ENCODE results near the gene NOVA2.

Gene NOVA2

GRCh38 chr19:45994998-45995714 lies 21.5 kb upstream of the NOVA2 start, which contains the start of gene CCDC61:
CCDC61 (plus strand) TSS chr19:45995467; CDS start chr19:46003019, 7,552 bp downstream.
- H3K9me3 ChIP-seq (ENCODE audit: low read length), result no peaks in the 10 kb centered on the region
- peaks cover 3% of the 10 kb centered on the region for H3K36me3 ChIP-seq (ENCODE audit: insufficient read depth, low read length)
- peak within 1 kb of the TSS; percentile 37 for H2AFZ ChIP-seq (ENCODE audit: low read depth, low read length)
- no peaks in the 10 kb centered on the region for H3K27me3 ChIP-seq (ENCODE audit: insufficient read depth, low read length)
- peaks cover 14% of the 10 kb centered on the region for H3K4me1 ChIP-seq (ENCODE audit: insufficient read depth, low read length)
- peak within 1 kb of the TSS; percentile 90 for H3K4me3 ChIP-seq (ENCODE audit: low read length)

DNA sequence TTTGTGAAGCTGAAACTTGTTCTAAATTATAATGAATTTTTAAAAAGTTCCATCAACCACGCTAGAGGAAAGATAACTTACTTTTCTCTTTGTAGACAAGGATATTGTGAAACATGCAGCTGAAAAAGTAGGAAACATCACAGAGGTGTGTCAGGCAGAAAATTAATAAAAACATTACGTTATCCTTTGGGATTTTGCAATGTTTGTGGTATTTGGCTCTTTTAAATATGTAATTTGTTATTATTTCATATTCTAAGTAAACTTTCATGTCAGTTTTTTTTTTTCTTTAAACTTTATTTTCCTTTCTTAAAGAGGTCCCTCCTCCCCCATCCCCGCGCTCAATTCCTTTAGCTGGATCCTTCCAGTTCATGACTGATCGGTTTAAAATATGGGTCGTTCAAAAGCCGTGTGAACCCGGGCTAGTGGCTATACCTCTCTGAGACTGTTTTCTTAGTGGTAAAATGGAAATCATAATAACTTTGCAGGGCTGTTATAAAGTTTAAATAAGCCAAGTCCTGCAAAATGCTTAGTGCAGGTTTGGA lies 20.9 kb upstream of the NOVA2 start:
- Histone ChIP-seq H3K9me3 (ENCODE audit: low read length) (no peaks in the 10 kb centered on the region), H2AFZ (ENCODE audit: low read depth, low read length) (peak overlapping the region; percentile 37), H3K4me1 (ENCODE audit: insufficient read depth, low read length) (peaks cover 13% of the 10 kb centered on the region), H3K36me3 (ENCODE audit: insufficient read depth, low read length) (peaks cover 3% of the 10 kb centered on the region), H3K4me3 (ENCODE audit: low read length) (peak overlapping the region; percentile 55), H3K27me3 (ENCODE audit: insufficient read depth, low read length) (no peaks in the 10 kb centered on the region)

- Histone ChIP-seq H2AFZ (ENCODE audit: low read depth, low read length) (no peak overlapping the region), H3K36me3 (ENCODE audit: insufficient read depth, low read length) (no peaks in the 10 kb centered on the region), H3K4me1 (ENCODE audit: insufficient read depth, low read length) (peaks cover 2% of the 10 kb centered on the region), H3K4me3 (ENCODE audit: low read length) (no peak overlapping the region), H3K27me3 (ENCODE audit: insufficient read depth, low read length) (no peaks in the 10 kb centered on the region), H3K9me3 (ENCODE audit: low read length) (no peaks in the 10 kb centered on the region)
Measured at GRCh38 chr19:45990113-45990728, 16.6 kb upstream of the NOVA2 start.

DNA sequence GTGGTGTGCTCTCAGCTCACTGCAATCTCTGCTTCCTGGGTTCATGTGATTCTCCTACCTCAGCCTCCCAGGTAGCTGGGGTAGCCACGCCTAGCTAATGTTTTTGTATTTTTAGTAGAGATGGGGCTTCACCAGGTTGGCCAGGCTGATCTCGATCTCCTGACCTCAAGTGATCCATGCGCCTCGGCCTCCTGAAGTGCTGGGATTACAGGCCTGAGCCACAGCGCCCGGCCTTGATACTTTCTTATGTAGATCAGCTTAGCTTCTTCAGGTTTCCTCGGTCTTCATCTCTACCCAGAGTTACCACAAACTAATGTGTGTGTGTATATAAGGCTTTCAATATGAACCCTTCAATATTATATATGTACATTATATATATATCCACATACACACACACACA lies 11.7 kb upstream of the NOVA2 start:
- no peak overlapping the region for H2AFZ ChIP-seq (ENCODE audit: low read depth, low read length)
- H3K4me1 ChIP-seq (ENCODE audit: insufficient read depth, low read length), result peaks cover 7% of the 10 kb centered on the region
- no peak overlapping the region for H3K4me3 ChIP-seq (ENCODE audit: low read length)
- no peaks in the 10 kb centered on the region for H3K27me3 ChIP-seq (ENCODE audit: insufficient read depth, low read length)
- H3K36me3 ChIP-seq (ENCODE audit: insufficient read depth, low read length), result no peaks in the 10 kb centered on the region
- H3K9me3 ChIP-seq (ENCODE audit: low read length), result no peaks in the 10 kb centered on the region

DNA sequence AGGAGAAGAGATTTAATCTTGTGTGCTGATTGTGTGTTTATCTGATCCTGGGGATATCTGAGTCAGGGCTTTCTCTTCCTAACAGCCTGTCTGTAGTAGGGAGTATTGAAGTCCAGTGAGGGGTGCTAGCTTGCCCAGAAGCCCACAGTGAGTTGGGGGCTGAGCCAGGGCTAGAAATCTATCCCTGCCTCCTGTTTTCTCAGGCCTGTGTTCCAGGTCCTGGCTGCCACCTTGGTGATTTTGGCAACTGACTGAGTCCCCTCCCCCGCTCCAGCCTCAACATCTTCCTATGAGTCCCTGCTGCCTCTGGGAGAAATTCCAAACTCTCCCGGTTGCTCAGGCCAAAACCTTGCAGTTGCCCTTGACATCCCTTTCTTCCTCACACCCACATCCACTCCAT lies 7.7 kb upstream of the NOVA2 start:
- no peaks in the 10 kb centered on the region for H3K36me3 ChIP-seq (ENCODE audit: insufficient read depth, low read length)
- H3K4me1 ChIP-seq (ENCODE audit: insufficient read depth, low read length), result peaks cover 21% of the 10 kb centered on the region
- no peak overlapping the region for H2AFZ ChIP-seq (ENCODE audit: low read depth, low read length)
- no peaks in the 10 kb centered on the region for H3K9me3 ChIP-seq (ENCODE audit: low read length)
- no peaks in the 10 kb centered on the region for H3K27me3 ChIP-seq (ENCODE audit: insufficient read depth, low read length)
- no peak overlapping the region for H3K4me3 ChIP-seq (ENCODE audit: low read length)

DNA sequence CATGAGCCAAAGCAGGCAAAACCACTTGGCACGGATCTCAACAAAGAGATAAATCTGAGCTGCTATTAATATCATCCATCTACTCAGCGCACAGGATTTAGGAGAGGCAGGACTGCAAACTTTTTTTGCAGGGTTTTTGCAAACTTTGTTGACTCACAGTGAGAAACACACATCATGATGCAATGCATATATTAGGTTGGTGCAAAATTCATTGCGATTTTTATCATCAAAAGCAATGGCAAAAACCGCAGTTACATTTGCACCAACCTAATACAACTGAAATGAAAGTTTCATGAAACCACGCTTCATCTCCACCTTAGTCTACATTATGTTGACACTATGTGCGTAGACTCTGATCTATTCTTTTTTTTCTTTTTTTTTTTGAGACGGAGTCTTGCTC lies 4.5 kb upstream of the NOVA2 start:
- H3K9me3 ChIP-seq (ENCODE audit: low read length), result no peaks in the 10 kb centered on the region
- H3K27me3 ChIP-seq (ENCODE audit: insufficient read depth, low read length), result no peaks in the 10 kb centered on the region
- H3K4me1 ChIP-seq (ENCODE audit: insufficient read depth, low read length), result peaks cover 44% of the 10 kb centered on the region
- no peaks in the 10 kb centered on the region for H3K36me3 ChIP-seq (ENCODE audit: insufficient read depth, low read length)
- H2AFZ ChIP-seq (ENCODE audit: low read depth, low read length), result no peak overlapping the region
- H3K4me3 ChIP-seq (ENCODE audit: low read length), result no peak overlapping the region

- H3K36me3 ChIP-seq (ENCODE audit: insufficient read depth, low read length), result no peaks in the 10 kb centered on the region
- H3K4me1 ChIP-seq (ENCODE audit: insufficient read depth, low read length), result peaks cover 51% of the 10 kb centered on the region
- no peaks in the 10 kb centered on the region for H3K27me3 ChIP-seq (ENCODE audit: insufficient read depth, low read length)
- no peaks in the 10 kb centered on the region for H3K9me3 ChIP-seq (ENCODE audit: low read length)
- H3K4me3 ChIP-seq (ENCODE audit: low read length), result no peak overlapping the region
- H2AFZ ChIP-seq (ENCODE audit: low read depth, low read length), result no peak overlapping the region
Measured at GRCh38 chr19:45976178-45976577, 2.5 kb upstream of the NOVA2 start.

- Histone ChIP-seq H3K4me1 (ENCODE audit: insufficient read depth, low read length) (peaks cover 49% of the 10 kb centered on the region), H3K27me3 (ENCODE audit: insufficient read depth, low read length) (no peaks in the 10 kb centered on the region), H3K9me3 (ENCODE audit: low read length) (no peaks in the 10 kb centered on the region), H3K4me3 (ENCODE audit: low read length) (no peak overlapping the region), H2AFZ (ENCODE audit: low read depth, low read length) (no peak overlapping the region), H3K36me3 (ENCODE audit: insufficient read depth, low read length) (peaks cover 6% of the 10 kb centered on the region)
Measured at GRCh38 chr19:45975306-45976070, 1.8 kb upstream of the NOVA2 start.

- Histone ChIP-seq H3K36me3 (ENCODE audit: insufficient read depth, low read length) (peaks cover 29% of the 10 kb centered on the region), H3K27me3 (ENCODE audit: insufficient read depth, low read length) (no peaks in the 10 kb centered on the region), H2AFZ (ENCODE audit: low read depth, low read length) (no peak overlapping the region), H3K4me3 (ENCODE audit: low read length) (peak overlapping the region; percentile 52), H3K4me1 (ENCODE audit: insufficient read depth, low read length) (peaks cover 45% of the 10 kb centered on the region), H3K9me3 (ENCODE audit: low read length) (no peaks in the 10 kb centered on the region)
Measured at GRCh38 chr19:45972947-45973540, 621 bp downstream of the NOVA2 start.

DNA sequence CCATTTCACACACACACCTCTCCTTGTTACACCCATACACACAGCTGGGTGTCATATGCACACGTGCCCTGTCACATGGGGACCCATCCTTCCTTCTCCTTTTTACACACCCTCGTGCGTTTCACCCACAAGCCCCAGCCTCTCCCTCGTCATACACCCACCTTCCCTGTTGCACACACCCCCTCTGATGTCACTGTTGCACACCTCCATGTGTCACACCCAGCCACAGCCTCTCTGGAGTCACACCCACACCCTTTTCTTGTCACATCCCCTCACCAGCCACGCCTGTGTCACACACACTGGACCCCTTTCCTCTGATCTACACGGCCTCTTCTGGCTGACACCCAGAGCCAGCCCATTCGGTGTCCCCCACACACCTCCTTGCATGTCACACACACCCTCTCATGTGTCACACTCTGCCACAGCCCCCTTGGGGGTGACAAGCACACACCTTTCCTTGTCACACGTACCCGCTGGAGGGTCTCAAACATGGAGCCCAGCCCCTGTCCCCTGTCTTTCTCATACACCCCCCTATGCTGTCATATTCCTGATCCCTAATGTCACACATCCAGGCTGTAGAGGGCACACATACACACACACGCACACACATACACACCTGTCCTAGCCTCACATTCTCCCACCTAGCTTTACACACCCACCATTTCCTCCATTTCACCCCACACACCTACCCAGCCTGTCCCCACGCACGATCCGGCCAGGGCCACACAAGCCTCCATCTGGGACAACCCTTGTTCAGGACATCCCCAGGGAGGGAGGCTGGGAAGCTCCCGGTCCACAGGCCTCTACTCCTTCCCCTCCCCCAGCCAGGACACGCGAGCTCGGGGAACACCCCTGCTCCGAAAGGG lies 1.4 kb downstream of the NOVA2 start:
- Histone ChIP-seq H3K27me3 (ENCODE audit: insufficient read depth, low read length) (no peaks in the 10 kb centered on the region), H3K4me1 (ENCODE audit: insufficient read depth, low read length) (peaks cover 45% of the 10 kb centered on the region), H2AFZ (ENCODE audit: low read depth, low read length) (no peak overlapping the region), H3K4me3 (ENCODE audit: low read length) (peak overlapping the region; percentile 52), H3K9me3 (ENCODE audit: low read length) (no peaks in the 10 kb centered on the region), H3K36me3 (ENCODE audit: insufficient read depth, low read length) (peaks cover 32% of the 10 kb centered on the region)

GRCh38 chr19:45971260-45971902 lies 2.3 kb downstream of the NOVA2 start:
- no peak overlapping the region for H2AFZ ChIP-seq (ENCODE audit: low read depth, low read length)
- peaks cover 36% of the 10 kb centered on the region for H3K4me1 ChIP-seq (ENCODE audit: insufficient read depth, low read length)
- peaks cover 32% of the 10 kb centered on the region for H3K36me3 ChIP-seq (ENCODE audit: insufficient read depth, low read length)
- no peaks in the 10 kb centered on the region for H3K9me3 ChIP-seq (ENCODE audit: low read length)
- no peaks in the 10 kb centered on the region for H3K27me3 ChIP-seq (ENCODE audit: insufficient read depth, low read length)
- peak overlapping the region; percentile 52 for H3K4me3 ChIP-seq (ENCODE audit: low read length)

GRCh38 chr19:45969676-45970075 lies 4.0 kb downstream of the NOVA2 start:
- H2AFZ ChIP-seq (ENCODE audit: low read depth, low read length), result no peak overlapping the region
- H3K36me3 ChIP-seq (ENCODE audit: insufficient read depth, low read length), result peaks cover 40% of the 10 kb centered on the region
- no peaks in the 10 kb centered on the region for H3K9me3 ChIP-seq (ENCODE audit: low read length)
- no peak overlapping the region for H3K4me3 ChIP-seq (ENCODE audit: low read length)
- H3K27me3 ChIP-seq (ENCODE audit: insufficient read depth, low read length), result no peaks in the 10 kb centered on the region
- peaks cover 19% of the 10 kb centered on the region for H3K4me1 ChIP-seq (ENCODE audit: insufficient read depth, low read length)
